ENCODE measurements around the gene HAPLN2. TPM values are rescaled to one million over a fixed set of nuclear protein-coding genes. Genes with fewer than 3 reads are reported as not detected.

The HAPLN2 gene
- total RNA-seq: under 1 TPM in 1 of 2 donors, not detected in 1; 0.35 TPM
- 0 reads per million in 2 donors for total RNA-seq

DNA sequence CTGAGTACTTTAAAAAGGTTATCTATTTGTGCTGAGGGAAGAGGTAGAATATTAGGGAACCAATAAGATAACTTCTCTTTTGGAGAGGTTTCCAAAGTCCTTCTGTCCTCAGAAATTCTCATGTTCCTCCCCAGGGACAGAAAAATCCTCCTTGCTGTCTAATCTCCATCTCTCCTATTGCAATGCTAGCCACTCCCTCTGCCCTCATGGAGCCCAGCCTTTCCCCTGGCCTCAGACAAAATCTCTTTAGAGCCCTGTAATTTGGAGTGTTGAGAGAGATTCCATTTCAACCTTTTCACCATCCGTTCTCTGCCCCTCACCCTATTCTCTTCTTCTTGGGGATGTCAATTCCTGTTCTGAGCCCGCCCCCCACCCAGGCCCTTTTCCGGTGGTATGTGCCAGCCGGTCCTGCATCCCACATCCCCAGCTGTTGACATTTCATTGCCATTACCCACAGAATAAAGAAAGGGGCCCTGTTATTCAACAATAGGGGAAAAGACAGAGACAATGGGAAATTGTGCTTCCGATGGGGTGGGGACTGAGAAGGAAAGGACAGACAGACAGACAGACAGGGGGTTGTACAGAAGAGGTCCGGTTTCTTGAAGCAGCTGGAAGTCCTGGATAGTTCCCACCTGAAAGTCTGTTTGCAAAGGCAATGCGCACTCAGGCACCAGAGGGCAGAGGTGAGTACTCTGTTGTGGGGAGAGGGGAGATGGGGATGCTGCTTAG, at the start of gene HAPLN2:
Gene HAPLN2, plus strand, starts transcription at position 563 of the 729 bp plus-strand sequence. CDS start 4,076 bp downstream, outside the sequence.
- H3K27ac Mint-ChIP-seq: no peak within 1 kb of the TSS
- no peak for DNase-seq
- no peaks in the 10 kb centered on the region for H3K9me3 ChIP-seq (ENCODE audit: control insufficient read depth, low read length, poor library complexity, severe bottlenecking)
- no peak within 1 kb of the TSS for H3K4me3 Mint-ChIP-seq
- peaks cover 74% of the 10 kb centered on the region for H3K27me3 Mint-ChIP-seq
- H3K4me1 Mint-ChIP-seq: peaks cover 3% of the 10 kb centered on the region
- ATAC-seq: peak; percentile 60
- peaks cover 4% of the 10 kb centered on the region for H3K36me3 Mint-ChIP-seq (ENCODE audit: low read depth)

- peaks cover 15% of the 10 kb centered on the region for H3K4me1 Mint-ChIP-seq
- DNase-seq: no peak
- peaks cover 40% of the 10 kb centered on the region for H3K27me3 Mint-ChIP-seq
- ATAC-seq: no peak
- no peaks in the 10 kb centered on the region for H3K9me3 ChIP-seq (ENCODE audit: control insufficient read depth, low read length, poor library complexity, severe bottlenecking)
- peak overlapping the region; percentile 93 for H3K4me3 Mint-ChIP-seq
- no peak overlapping the region for H3K27ac Mint-ChIP-seq
- H3K36me3 Mint-ChIP-seq (ENCODE audit: low read depth): peaks cover 11% of the 10 kb centered on the region
Observed at GRCh38 chr1:156571261-156571852, 47.9 kb upstream of the HAPLN2 start.

GRCh38 chr1:156571919-156572662, 47.1 kb upstream of the HAPLN2 start, which contains the start of gene IQGAP3:
TSS of gene IQGAP3 (minus strand) at chr1:156572565. CDS start at chr1:156572529, 36 bp downstream.
- DNase-seq: peak; percentile 58 to 63 (median 63)
- Mint-ChIP-seq H3K4me3 (peak within 1 kb of the TSS; percentile 93), H3K27ac (peak within 1 kb of the TSS; percentile 88), H3K4me1 (peaks cover 15% of the 10 kb centered on the region), H3K36me3 (ENCODE audit: low read depth) (peaks cover 11% of the 10 kb centered on the region), H3K27me3 (peaks cover 43% of the 10 kb centered on the region)
- peak; percentile 97 for ATAC-seq
- H3K9me3 ChIP-seq (ENCODE audit: control insufficient read depth, low read length, poor library complexity, severe bottlenecking): no peaks in the 10 kb centered on the region

DNA sequence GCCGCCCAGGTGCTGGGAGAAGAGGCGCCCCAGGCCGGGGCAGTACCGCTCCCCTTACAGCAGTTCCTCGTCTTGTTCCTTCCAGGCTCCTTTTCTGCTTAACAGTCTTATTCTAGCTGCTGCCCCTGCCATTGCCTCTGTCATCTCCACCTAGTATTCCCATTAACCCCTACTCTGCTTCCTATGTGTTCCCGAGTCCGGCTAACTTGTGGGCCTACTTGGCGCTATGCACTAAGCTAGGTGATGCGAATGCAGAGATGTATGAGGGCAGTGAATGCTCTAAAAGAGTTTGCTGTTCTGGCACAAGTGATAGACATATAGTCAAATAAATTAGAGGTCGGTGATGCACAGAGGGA, 46.6 kb upstream of the HAPLN2 start:
- peaks cover 11% of the 10 kb centered on the region for H3K36me3 Mint-ChIP-seq (ENCODE audit: low read depth)
- DNase-seq (no peak), ATAC-seq (no peak)
- peak overlapping the region; percentile 93 for H3K4me3 Mint-ChIP-seq
- H3K4me1 Mint-ChIP-seq: peaks cover 15% of the 10 kb centered on the region
- H3K27me3 Mint-ChIP-seq: peaks cover 44% of the 10 kb centered on the region
- no peaks in the 10 kb centered on the region for H3K9me3 ChIP-seq (ENCODE audit: control insufficient read depth, low read length, poor library complexity, severe bottlenecking)
- H3K27ac Mint-ChIP-seq: peak overlapping the region; percentile 88

DNA sequence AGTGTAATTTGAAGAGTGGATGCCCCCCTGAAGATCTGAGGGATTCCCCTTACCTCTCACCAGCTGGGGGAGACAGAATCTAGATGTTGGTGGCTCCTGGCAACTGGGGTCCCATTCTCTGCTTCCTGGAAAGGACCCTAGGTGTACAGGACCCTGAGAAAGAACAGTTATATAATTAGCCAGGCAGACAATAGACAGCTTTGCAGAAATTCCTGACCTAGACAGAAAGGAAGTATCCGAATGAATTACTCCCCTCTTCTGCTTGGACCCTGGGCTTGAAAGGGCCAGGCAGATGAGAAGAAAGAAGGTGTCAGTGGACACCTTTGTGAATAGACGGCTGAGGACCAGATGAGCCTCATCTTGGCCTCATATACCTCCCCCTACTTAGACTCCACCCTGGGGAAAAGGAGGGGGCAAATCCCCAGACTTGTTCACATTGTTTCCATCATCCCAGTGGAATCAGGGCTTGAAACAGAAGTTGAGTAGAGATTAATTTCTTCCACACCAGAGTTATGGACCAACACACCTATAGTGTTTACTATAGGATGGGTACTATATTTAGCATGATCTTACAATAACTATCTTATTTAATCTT, 45.1 kb upstream of the HAPLN2 start:
- ATAC-seq (no peak), DNase-seq (no peak)
- Mint-ChIP-seq H3K27me3 (peaks cover 50% of the 10 kb centered on the region), H3K36me3 (ENCODE audit: low read depth) (peaks cover 14% of the 10 kb centered on the region), H3K27ac (no peak overlapping the region), H3K4me1 (peaks cover 15% of the 10 kb centered on the region), H3K4me3 (no peak overlapping the region)
- H3K9me3 ChIP-seq (ENCODE audit: control insufficient read depth, low read length, poor library complexity, severe bottlenecking): no peaks in the 10 kb centered on the region

GRCh38 chr1:156577550-156577949, 41.7 kb upstream of the HAPLN2 start:
- Mint-ChIP-seq H3K4me1 (peaks cover 15% of the 10 kb centered on the region), H3K27me3 (peaks cover 29% of the 10 kb centered on the region), H3K27ac (no peak overlapping the region), H3K4me3 (no peak overlapping the region), H3K36me3 (ENCODE audit: low read depth) (peaks cover 11% of the 10 kb centered on the region)
- DNase-seq: no peak
- H3K9me3 ChIP-seq (ENCODE audit: control insufficient read depth, low read length, poor library complexity, severe bottlenecking): no peaks in the 10 kb centered on the region
- no peak for ATAC-seq

DNA sequence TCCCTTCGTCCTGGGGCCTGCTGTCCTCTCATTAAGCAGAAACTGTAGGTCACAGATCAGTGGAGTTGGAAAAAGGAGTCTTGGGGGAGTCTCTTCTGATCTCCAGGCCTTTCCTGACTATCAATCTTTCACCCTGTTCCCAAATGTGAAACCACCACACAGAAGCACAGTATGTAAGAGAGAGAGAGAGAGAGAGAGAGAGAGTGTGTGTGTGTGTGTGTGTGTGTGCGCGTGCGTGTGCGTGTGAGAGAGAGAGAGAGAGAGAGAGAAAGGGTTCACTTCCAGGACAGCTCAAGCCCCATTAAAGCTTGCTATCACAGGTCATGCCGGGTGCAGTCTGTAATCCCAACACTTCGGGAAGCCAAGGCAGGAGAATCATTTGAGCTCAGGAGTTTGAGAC, 41.2 kb upstream of the HAPLN2 start:
- no peak for DNase-seq
- H3K27me3 Mint-ChIP-seq: peaks cover 24% of the 10 kb centered on the region
- no peaks in the 10 kb centered on the region for H3K9me3 ChIP-seq (ENCODE audit: control insufficient read depth, low read length, poor library complexity, severe bottlenecking)

DNA sequence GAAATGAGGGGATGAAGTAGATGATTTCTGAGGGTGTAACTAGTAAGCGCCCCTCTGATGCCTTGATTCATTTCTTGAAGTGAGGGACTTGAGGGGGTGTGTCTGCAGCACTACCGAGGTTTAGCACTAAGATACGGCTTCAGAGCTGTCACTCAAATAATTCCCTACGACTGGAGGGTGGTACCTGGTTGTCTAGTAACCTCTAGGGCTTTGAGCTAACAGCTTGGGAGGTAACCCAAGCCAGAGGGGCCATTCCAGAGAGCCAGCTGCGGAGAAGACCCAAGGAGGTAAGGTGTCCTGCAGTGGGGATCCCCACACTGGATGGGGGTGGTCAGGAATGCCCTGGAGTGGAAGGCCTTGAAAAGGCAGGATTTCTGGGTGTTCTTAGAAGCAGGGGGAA, 39.7 kb upstream of the HAPLN2 start, which contains the start of gene TTC24:
Gene TTC24, plus strand, starts transcription at position 252 of the 400 bp plus-strand sequence. CDS start 1,642 bp downstream, outside the sequence.
- no peak for ATAC-seq
- Mint-ChIP-seq H3K27me3 (peaks cover 21% of the 10 kb centered on the region), H3K27ac (no peak within 1 kb of the TSS), H3K4me1 (peaks cover 10% of the 10 kb centered on the region), H3K4me3 (no peak within 1 kb of the TSS), H3K36me3 (ENCODE audit: low read depth) (peaks cover 5% of the 10 kb centered on the region)
- no peak for DNase-seq
- H3K9me3 ChIP-seq (ENCODE audit: control insufficient read depth, low read length, poor library complexity, severe bottlenecking): no peaks in the 10 kb centered on the region

More for the DNA sequence above, 41.2 kb upstream of the HAPLN2 start:
- peaks cover 10% of the 10 kb centered on the region for H3K4me1 Mint-ChIP-seq
- H3K27ac Mint-ChIP-seq: no peak overlapping the region
- H3K4me3 Mint-ChIP-seq: no peak overlapping the region
- H3K36me3 Mint-ChIP-seq (ENCODE audit: low read depth): peaks cover 8% of the 10 kb centered on the region
- ATAC-seq: no peak

DNA sequence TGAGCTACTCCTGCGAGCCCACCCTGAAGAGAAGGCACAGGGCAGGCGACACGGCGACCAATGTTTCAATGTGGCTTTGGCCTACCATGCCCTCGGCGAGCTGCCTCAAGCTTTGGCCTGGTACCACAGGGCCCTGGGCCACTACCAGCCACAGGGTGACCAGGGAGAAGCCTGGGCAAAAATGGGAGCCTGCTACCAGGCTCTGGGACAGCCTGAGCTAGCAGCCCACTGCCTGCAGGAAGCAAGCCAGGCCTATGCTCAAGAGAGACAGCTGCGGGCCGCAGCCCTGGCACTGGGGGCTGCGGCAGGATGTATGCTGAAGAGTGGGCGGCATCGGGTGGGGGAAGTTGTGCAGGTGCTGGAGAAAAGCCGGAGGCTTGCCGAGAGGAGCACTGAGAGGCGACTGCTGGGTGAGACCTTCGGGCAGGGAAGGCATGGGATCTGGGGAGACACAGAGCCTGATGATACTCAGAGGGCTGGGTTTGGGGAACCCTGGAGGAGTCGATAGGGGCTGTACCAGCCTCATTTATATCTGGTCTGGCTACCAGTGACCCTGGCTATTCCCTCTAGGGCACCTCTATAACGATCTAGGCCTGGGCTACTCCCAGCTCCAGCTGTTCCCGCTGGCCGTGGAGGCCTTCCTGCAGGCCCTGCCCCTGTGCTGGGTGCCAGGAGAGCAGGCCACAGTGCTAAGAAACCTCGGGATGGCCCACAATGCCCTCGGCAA, 37.4 kb upstream of the HAPLN2 start:
- peaks cover 7% of the 10 kb centered on the region for H3K27me3 Mint-ChIP-seq
- peak overlapping the region; percentile 27 for H3K27ac Mint-ChIP-seq
- ATAC-seq: no peak
- DNase-seq: no peak
- peaks cover 8% of the 10 kb centered on the region for H3K4me1 Mint-ChIP-seq
- no peak overlapping the region for H3K4me3 Mint-ChIP-seq
- no peaks in the 10 kb centered on the region for H3K9me3 ChIP-seq (ENCODE audit: control insufficient read depth, low read length, poor library complexity, severe bottlenecking)
- peaks cover 2% of the 10 kb centered on the region for H3K36me3 Mint-ChIP-seq (ENCODE audit: low read depth)

- DNase-seq (no peak), ATAC-seq (no peak)
- peaks cover 8% of the 10 kb centered on the region for H3K4me1 Mint-ChIP-seq
- H3K9me3 ChIP-seq (ENCODE audit: control insufficient read depth, low read length, poor library complexity, severe bottlenecking): no peaks in the 10 kb centered on the region
- H3K27ac Mint-ChIP-seq: peak overlapping the region; percentile 27
- peaks cover 7% of the 10 kb centered on the region for H3K27me3 Mint-ChIP-seq
- H3K36me3 Mint-ChIP-seq (ENCODE audit: low read depth): peaks cover 2% of the 10 kb centered on the region
- H3K4me3 Mint-ChIP-seq: no peak overlapping the region
Observed at GRCh38 chr1:156582388-156583017, 36.7 kb upstream of the HAPLN2 start.

DNA sequence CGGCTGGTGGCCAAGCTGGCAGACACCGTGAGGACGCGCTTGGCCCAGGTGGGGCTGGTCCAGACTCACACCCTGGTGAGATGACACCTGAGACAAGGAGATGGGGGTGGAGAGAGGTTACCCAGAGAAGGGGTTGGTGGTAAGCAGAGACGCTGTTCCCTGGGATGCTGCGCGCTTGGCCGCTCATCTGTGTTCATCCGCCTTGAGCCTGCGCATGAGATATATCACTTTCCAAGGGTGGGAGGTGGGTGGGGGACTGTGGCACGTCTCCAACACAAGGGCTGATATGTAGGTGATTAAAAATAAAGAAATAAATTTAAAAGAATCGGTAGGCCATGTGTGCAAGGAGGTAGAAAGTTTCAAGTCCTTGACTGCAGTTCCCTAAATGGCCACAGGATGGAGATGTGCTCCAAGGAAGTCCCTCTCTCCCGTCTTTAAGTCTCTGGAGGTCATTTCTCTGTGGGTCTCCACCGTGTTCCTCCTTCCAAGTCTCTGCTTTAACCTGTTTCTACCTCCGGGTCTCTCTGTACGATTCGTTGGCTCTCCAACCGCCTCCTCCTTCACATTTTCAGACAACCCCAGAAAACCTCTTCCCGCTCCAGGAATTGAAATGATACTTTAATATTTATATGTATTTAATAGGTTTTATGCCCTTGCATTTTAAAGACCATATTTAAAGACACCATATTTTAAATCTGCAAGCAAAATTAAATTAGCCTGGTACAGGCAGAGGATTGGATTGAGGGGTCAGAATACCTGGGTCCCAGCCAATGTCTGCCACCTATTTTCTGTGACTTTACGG, 35.2 kb upstream of the HAPLN2 start:
- H3K9me3 ChIP-seq (ENCODE audit: control insufficient read depth, low read length, poor library complexity, severe bottlenecking): no peaks in the 10 kb centered on the region
- peak; percentile 35 to 65 (median 43) for DNase-seq
- no peaks in the 10 kb centered on the region for H3K36me3 Mint-ChIP-seq (ENCODE audit: low read depth)
- H3K4me1 Mint-ChIP-seq: peaks cover 8% of the 10 kb centered on the region
- ATAC-seq: peak; percentile 79
- no peaks in the 10 kb centered on the region for H3K27me3 Mint-ChIP-seq
- H3K4me3 Mint-ChIP-seq: no peak overlapping the region
- no peak overlapping the region for H3K27ac Mint-ChIP-seq
